Esophagus muscularis mucosa (tissue), 3 donors: ENCODE results near the gene SLC35A1.

Experiments
- POLR2A ChIP-seq: fragments of 450-650 bp; IDR thresholded peaks from one replicate; pipeline ENCODE4 v1.6.1; 2017; ENCODE audit warnings: antibody characterized with exemption, moderate library complexity, mild to moderate bottlenecking, low read depth
- POLR2AphosphoS5 ChIP-seq, 2 donors: sonication (generic); formaldehyde crosslinking; IDR thresholded peaks; one replicate each; pipeline ENCODE4 v1.6.1; 2017; ENCODE audit warnings: antibody characterized with exemption in 2 of 2
- TF ChIP-seq, protein P1 (sequence below), 3 experiments: fragments of 200-600 bp in 2 of 3; fragments of 450-650 bp in 1 of 3; sonication (generic) in 2 of 3; IDR thresholded peaks; one replicate each; pipeline ENCODE4 v1.5.1; 2017 to 2019; ENCODE audit warnings: antibody characterized with exemption in 3 of 3, mild to moderate bottlenecking in 2 of 3, moderate library complexity in 1 of 3

DNA sequence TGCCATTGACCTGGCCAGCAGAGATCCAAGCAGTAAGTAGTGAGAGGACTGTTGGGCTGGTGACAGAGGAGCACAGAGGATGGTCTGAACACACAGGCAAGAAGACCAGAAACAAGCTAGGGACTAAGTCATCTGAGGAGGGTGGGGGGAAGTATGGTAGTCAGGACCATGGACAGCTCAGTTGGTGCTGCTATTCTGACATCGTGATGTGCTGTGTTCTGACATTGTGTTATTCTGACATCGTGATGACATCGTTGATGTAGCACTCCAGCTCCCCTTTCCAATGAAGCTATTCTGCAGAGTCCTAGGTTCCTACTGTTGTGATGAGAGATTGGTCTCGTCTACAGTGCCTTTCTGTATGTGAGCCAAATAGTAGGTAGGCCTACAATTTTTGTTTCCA lies 36.3 kb upstream of the SLC35A1 start:
- TF ChIP-seq, protein P1, sequence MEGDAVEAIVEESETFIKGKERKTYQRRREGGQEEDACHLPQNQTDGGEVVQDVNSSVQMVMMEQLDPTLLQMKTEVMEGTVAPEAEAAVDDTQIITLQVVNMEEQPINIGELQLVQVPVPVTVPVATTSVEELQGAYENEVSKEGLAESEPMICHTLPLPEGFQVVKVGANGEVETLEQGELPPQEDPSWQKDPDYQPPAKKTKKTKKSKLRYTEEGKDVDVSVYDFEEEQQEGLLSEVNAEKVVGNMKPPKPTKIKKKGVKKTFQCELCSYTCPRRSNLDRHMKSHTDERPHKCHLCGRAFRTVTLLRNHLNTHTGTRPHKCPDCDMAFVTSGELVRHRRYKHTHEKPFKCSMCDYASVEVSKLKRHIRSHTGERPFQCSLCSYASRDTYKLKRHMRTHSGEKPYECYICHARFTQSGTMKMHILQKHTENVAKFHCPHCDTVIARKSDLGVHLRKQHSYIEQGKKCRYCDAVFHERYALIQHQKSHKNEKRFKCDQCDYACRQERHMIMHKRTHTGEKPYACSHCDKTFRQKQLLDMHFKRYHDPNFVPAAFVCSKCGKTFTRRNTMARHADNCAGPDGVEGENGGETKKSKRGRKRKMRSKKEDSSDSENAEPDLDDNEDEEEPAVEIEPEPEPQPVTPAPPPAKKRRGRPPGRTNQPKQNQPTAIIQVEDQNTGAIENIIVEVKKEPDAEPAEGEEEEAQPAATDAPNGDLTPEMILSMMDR (IDR thresholded peaks at IDR 0.05) = no peak
- TF ChIP-seq POLR2A (no peak), POLR2AphosphoS5 (IDR thresholded peaks at IDR 0.05) (no peak)
